SK-N-MC (cell line): ENCODE results near the gene MPHOSPH8.
"Not testable (repeated sequence)": the region's sequence is repeated elsewhere in the genome, so short reads cannot be mapped to it uniquely, and the experiment has no call there.

Source experiments
- EZH2 ChIP-seq: fragments of 200-600 bp; sonication (generic); IDR thresholded peaks from one replicate; pipeline ENCODE4 v1.6.1; 2017; ENCODE audit warnings: antibody characterized with exemption
- FOXP2 ChIP-seq: optimal IDR thresholded peaks from 2 replicates; pipeline ENCODE3; 2011; ENCODE audit warnings: mild to moderate bottlenecking, moderate library complexity; ENCODE audit not compliant: insufficient read depth; ENCODE audit errors: extremely low read length, control extremely low read depth
- POLR2AphosphoS5 ChIP-seq: IDR thresholded peaks from 2 replicates; pipeline ENCODE4 v1.6.1; 2012; ENCODE audit warnings: mild to moderate bottlenecking, low read depth, low read length, borderline replicate concordance

- not testable (repeated sequence) for TF ChIP-seq POLR2AphosphoS5, EZH2, FOXP2
These were observed 67.5 kb downstream of the MPHOSPH8 start for GRCh38 chr13:19700963-19701362.
